ENCODE data around the gene TMEM94. TPM values are rescaled to one million over a fixed set of nuclear protein-coding genes. Genes with fewer than 3 reads are reported as not detected.

TMEM94 gene
- total RNA-seq, 1 experiment from 2014 or later, result 109 TPM

GRCh38 chr17:75494326-75494877 is 38.0 kb downstream of the TMEM94 start:
- Histone ChIP-seq H3K36me3 (ENCODE audit: control insufficient read depth, insufficient read depth, low read length) (peaks cover 2% of the 10 kb centered on the region), H3K4me1 (no peaks in the 10 kb centered on the region), H3K27me3 (replicated peaks; ENCODE audit: control insufficient read depth, insufficient read depth, low read length) (no peaks in the 10 kb centered on the region), H3K9me3 (no peaks in the 10 kb centered on the region), H3K4me3 (ENCODE audit: low read depth, low read length) (no peak overlapping the region)
- H3K4me1 Mint-ChIP-seq (ENCODE audit: low read depth, unreplicated experiment), result no peaks in the 10 kb centered on the region
- no peak for DNase-seq
- H3K9me3 Mint-ChIP-seq (ENCODE audit: unreplicated experiment), result no peaks in the 10 kb centered on the region
- no peak overlapping the region for H3K4me3 Mint-ChIP-seq (ENCODE audit: unreplicated experiment)
- H3K36me3 Mint-ChIP-seq (ENCODE audit: insufficient read depth, unreplicated experiment), result peaks cover 35% of the 10 kb centered on the region
- BruUV-seq (replicated peaks), result no TSS peak
- POLR2A ChIA-PET, result no interaction called here
- CTCF ChIA-PET, result no interaction called here
- no peaks in the 10 kb centered on the region for H3K27me3 Mint-ChIP-seq (ENCODE audit: insufficient read depth, unreplicated experiment)
- intact Hi-C loops (cut with micrococcal nuclease; ENCODE audit: unreplicated experiment), result no loop called here
- TF ChIP-seq CTCF (IDR thresholded peaks at IDR 0.05; ENCODE audit: insufficient read depth in 1 of 2, low read depth in 1 of 2, low read length in 1 of 2, severe bottlenecking in 1 of 2, unreplicated experiment in 1 of 2), result no peak
- H3K27ac Mint-ChIP-seq (ENCODE audit: unreplicated experiment), result no peak overlapping the region

- BruUV-seq (replicated peaks), result no TSS peak
- intact Hi-C loops (cut with micrococcal nuclease; ENCODE audit: unreplicated experiment), result no loop called here
- no peak for DNase-seq
- Histone ChIP-seq H3K9me3 (no peaks in the 10 kb centered on the region), H3K36me3 (ENCODE audit: control insufficient read depth, insufficient read depth, low read length) (peaks cover 2% of the 10 kb centered on the region), H3K4me3 (ENCODE audit: low read depth, low read length) (no peak overlapping the region), H3K27me3 (replicated peaks; ENCODE audit: control insufficient read depth, insufficient read depth, low read length) (no peaks in the 10 kb centered on the region), H3K4me1 (no peaks in the 10 kb centered on the region)
- H3K4me1 Mint-ChIP-seq (ENCODE audit: low read depth, unreplicated experiment), result no peaks in the 10 kb centered on the region
- ChIA-PET CTCF (no interaction called here), POLR2A (no interaction called here)
- no peak overlapping the region for H3K27ac Mint-ChIP-seq (ENCODE audit: unreplicated experiment)
- H3K4me3 Mint-ChIP-seq (ENCODE audit: unreplicated experiment), result no peak overlapping the region
- no peaks in the 10 kb centered on the region for H3K9me3 Mint-ChIP-seq (ENCODE audit: unreplicated experiment)
- no peaks in the 10 kb centered on the region for H3K27me3 Mint-ChIP-seq (ENCODE audit: insufficient read depth, unreplicated experiment)
- TF ChIP-seq CTCF (IDR thresholded peaks at IDR 0.05; ENCODE audit: insufficient read depth in 1 of 2, low read depth in 1 of 2, low read length in 1 of 2, severe bottlenecking in 1 of 2, unreplicated experiment in 1 of 2), result no peak
- H3K36me3 Mint-ChIP-seq (ENCODE audit: insufficient read depth, unreplicated experiment), result peaks cover 51% of the 10 kb centered on the region
These were observed 39.6 kb downstream of the TMEM94 start for GRCh38 chr17:75496005-75496404.

DNA sequence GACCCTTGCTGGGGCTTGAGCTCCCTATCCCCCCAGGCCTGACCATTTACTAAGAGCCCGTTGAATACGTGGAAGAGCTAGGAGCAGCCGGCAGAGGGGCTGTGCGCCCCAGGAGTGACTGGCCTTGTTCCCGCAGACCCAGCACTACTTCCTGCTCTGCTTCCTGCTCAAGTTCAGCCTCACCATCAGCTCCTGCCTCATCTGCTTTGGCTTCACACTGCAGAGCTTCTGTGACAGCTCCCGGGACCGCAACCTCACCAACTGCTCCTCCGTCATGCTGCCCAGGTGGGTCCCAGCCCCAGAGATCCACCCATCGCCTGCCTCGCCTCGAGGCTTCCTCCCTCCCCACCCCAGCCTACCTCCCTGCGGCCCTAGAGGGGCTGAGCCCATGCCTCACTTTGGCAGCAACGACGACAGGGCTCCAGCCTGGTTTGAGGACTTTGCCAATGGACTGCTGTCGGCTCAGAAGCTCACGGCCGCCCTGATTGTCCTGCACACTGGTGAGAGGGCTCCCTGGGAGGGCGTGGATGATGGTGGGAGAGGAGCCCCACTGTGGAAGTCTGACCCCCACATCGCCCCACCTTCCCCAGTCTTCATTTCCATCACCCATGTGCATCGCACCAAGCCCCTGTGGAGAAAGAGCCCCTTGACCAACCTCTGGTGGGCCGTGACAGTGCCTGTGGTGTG is 41.7 kb downstream of the TMEM94 start:
- no peaks in the 10 kb centered on the region for H3K27me3 Mint-ChIP-seq (ENCODE audit: insufficient read depth, unreplicated experiment)
- no peak for DNase-seq
- no peak overlapping the region for H3K27ac Mint-ChIP-seq (ENCODE audit: unreplicated experiment)
- H3K4me3 Mint-ChIP-seq (ENCODE audit: unreplicated experiment), result no peak overlapping the region
- intact Hi-C loops (cut with micrococcal nuclease; ENCODE audit: unreplicated experiment), result no loop called here
- POLR2A ChIA-PET, result no interaction called here
- H3K9me3 ChIP-seq, result no peaks in the 10 kb centered on the region
- no peak overlapping the region for H3K4me3 ChIP-seq (ENCODE audit: low read depth, low read length)
- CTCF ChIA-PET, result interaction anchor here (1.2 to 1.4 kb wide), 2 partner anchors 15 to 18 kb away, joined by 3 to 8 read pairs; partner anchors contain the start of gene TSEN54
- H3K27me3 ChIP-seq (replicated peaks; ENCODE audit: control insufficient read depth, insufficient read depth, low read length), result no peaks in the 10 kb centered on the region
- peaks cover 2% of the 10 kb centered on the region for H3K36me3 ChIP-seq (ENCODE audit: control insufficient read depth, insufficient read depth, low read length)
- TF ChIP-seq CTCF (IDR thresholded peaks at IDR 0.05; ENCODE audit: insufficient read depth in 1 of 2, low read depth in 1 of 2, low read length in 1 of 2, severe bottlenecking in 1 of 2, unreplicated experiment in 1 of 2), result no peak
- no peaks in the 10 kb centered on the region for H3K9me3 Mint-ChIP-seq (ENCODE audit: unreplicated experiment)
- H3K4me1 Mint-ChIP-seq (ENCODE audit: low read depth, unreplicated experiment), result no peaks in the 10 kb centered on the region
- peaks cover 61% of the 10 kb centered on the region for H3K36me3 Mint-ChIP-seq (ENCODE audit: insufficient read depth, unreplicated experiment)
- H3K4me1 ChIP-seq, result no peaks in the 10 kb centered on the region
- no TSS peak for BruUV-seq (replicated peaks)
